CD14-positive monocyte (primary cell): ENCODE data around the gene TPRG1L. TPM values are rescaled to one million over a fixed set of nuclear protein-coding genes. Genes with fewer than 3 reads are reported as not detected.

Experiments
- DNase-seq, 3 donors: peaks; one replicate each; pipeline ENCODE4 v3.0.0-alpha.2; 2011 to 2022
- H2AFZ ChIP-seq: 2 replicates; pipeline ENCODE4 v1.6.0; 2012; ENCODE audit warnings: mild to moderate bottlenecking, low read depth, low read length, inconsistent platforms; ENCODE audit not compliant: insufficient read depth, poor library complexity, severe bottlenecking
- H3K27ac ChIP-seq, 2 donors: 1 replicate in 1 of 2; 2 replicates in 1 of 2; pipeline ENCODE4 v1.5.1; 2012 to 2013; ENCODE audit warnings: low read length in 2 of 2, control low read depth in 1 of 2, inconsistent platforms in 1 of 2, low read depth in 1 of 2, mild to moderate bottlenecking in 1 of 2
- H3K27me3 ChIP-seq, 2 donors: one replicate each; pipeline versions ENCODE4 v1.6.0 to v1.6.1; 2011 to 2013; ENCODE audit warnings: low read length in 2 of 2; ENCODE audit not compliant: control insufficient read depth in 2 of 2, insufficient read depth in 2 of 2
- H3K36me3 ChIP-seq, 2 donors: replicated peaks in 1 of 2; 1 replicate in 1 of 2; 2 replicates in 1 of 2; pipeline versions ENCODE4 v1.5.1 to v1.6.1; 2012 to 2013; ENCODE audit warnings: low read length in 2 of 2, control low read depth in 1 of 2, inconsistent platforms in 1 of 2, mild to moderate bottlenecking in 1 of 2; ENCODE audit not compliant: insufficient read depth in 2 of 2, control insufficient read depth in 1 of 2
- H3K4me1 ChIP-seq, 2 donors: 1 replicate in 1 of 2; 2 replicates in 1 of 2; pipeline versions ENCODE4 v1.5.1 to v1.6.1; 2012 to 2013; ENCODE audit warnings: low read length in 2 of 2, control low read depth in 1 of 2, inconsistent platforms in 1 of 2, mild to moderate bottlenecking in 1 of 2, moderate library complexity in 1 of 2; ENCODE audit not compliant: insufficient read depth in 2 of 2, control insufficient read depth in 1 of 2
- H3K4me2 ChIP-seq: replicated peaks from 2 replicates; pipeline ENCODE3; 2012; ENCODE audit warnings: low read length, moderate library complexity, mild to moderate bottlenecking; ENCODE audit not compliant: poor library complexity, severe bottlenecking; ENCODE audit errors: extremely low read depth
- H3K4me3 ChIP-seq, 3 experiments: fragments of 200-600 bp in 1 of 3; sonication (generic) in 1 of 3; replicated peaks in 1 of 3; 1 replicate in 2 of 3; 2 replicates in 1 of 3; pipeline ENCODE4 v1.5.1; 2011 to 2013; ENCODE audit warnings: low read length in 3 of 3, mild to moderate bottlenecking in 3 of 3, control low read depth in 2 of 3, low read depth in 2 of 3, inconsistent platforms in 1 of 3, moderate library complexity in 1 of 3
- H3K79me2 ChIP-seq: 2 replicates; pipeline ENCODE4 v1.6.0; 2012; ENCODE audit warnings: mild to moderate bottlenecking, control low read depth, inconsistent platforms, low read length, moderate library complexity; ENCODE audit not compliant: insufficient read depth
- H3K9ac ChIP-seq: 2 replicates; pipeline ENCODE4 v1.6.0; 2017; ENCODE audit warnings: low read length, mild to moderate bottlenecking; ENCODE audit not compliant: insufficient read depth, poor library complexity, severe bottlenecking
- H3K9me3 ChIP-seq, 2 donors: replicated peaks in 1 of 2; 1 replicate in 1 of 2; 2 replicates in 1 of 2; pipeline versions ENCODE4 v1.5.1 to v1.6.1; 2012 to 2013; ENCODE audit warnings: low read length in 2 of 2, control low read depth in 1 of 2; ENCODE audit not compliant: control insufficient read depth in 1 of 2, insufficient read depth in 1 of 2
- H4K20me1 ChIP-seq: 2 replicates; pipeline ENCODE4 v1.6.0; 2012; ENCODE audit warnings: mild to moderate bottlenecking, low read length, control low read depth, moderate library complexity; ENCODE audit not compliant: insufficient read depth
- H3K27ac Mint-ChIP-seq, 7 donors: one replicate each; pipeline ENCODE4 v1.8.0; 2020; ENCODE audit warnings: mild to moderate bottlenecking in 7 of 7, mixed read lengths in 7 of 7, moderate library complexity in 6 of 7, inconsistent platforms in 2 of 7
- H3K27me3 Mint-ChIP-seq, 3 donors: one replicate each; pipeline ENCODE4 v1.8.0; 2021 to 2022; ENCODE audit warnings: low read depth in 3 of 3, mild to moderate bottlenecking in 3 of 3, mixed read lengths in 3 of 3, moderate library complexity in 3 of 3, inconsistent platforms in 1 of 3
- H3K36me3 Mint-ChIP-seq, 2 donors: one replicate each; pipeline ENCODE4 v1.8.0; 2020; ENCODE audit warnings: mixed read lengths in 2 of 2, inconsistent platforms in 1 of 2, mild to moderate bottlenecking in 1 of 2
- H3K4me1 Mint-ChIP-seq: one replicate; pipeline ENCODE4 v1.8.0; 2020; ENCODE audit warnings: mild to moderate bottlenecking, mixed read lengths
- H3K4me3 Mint-ChIP-seq, 2 donors: one replicate each; pipeline ENCODE4 v1.8.0; 2020; ENCODE audit warnings: mild to moderate bottlenecking in 2 of 2, mixed read lengths in 2 of 2, moderate library complexity in 1 of 2
- H3K9me3 Mint-ChIP-seq, 7 donors: one replicate each; pipeline ENCODE4 v1.8.0; 2020 to 2022; ENCODE audit warnings: mixed read lengths in 7 of 7, mild to moderate bottlenecking in 6 of 7, moderate library complexity in 6 of 7, inconsistent platforms in 2 of 7
- WGBS: methylation state at CpG from one replicate; pipeline ENCODE4 v1.1.5; 2013; ENCODE audit warnings: missing lambda C conversion rate; ENCODE audit not compliant: insufficient coverage; 5-methylcytosine and 5-hydroxymethylcytosine counted together
- intact Hi-C, 2 donors: fragments of 100-400 bp; cut with micrococcal nuclease; formaldehyde crosslinking; loops; one replicate each; pipeline versions ENCODE4 v1.15.0 to v1.15.1; 2023
- polyA plus RNA-seq, 3 donors: library from polyadenylated mRNA; depleted of rRNA in 1 of 3; unstranded in 2 of 3; stranded (reverse) in 1 of 3; fragments of 300-500 nt in 2 of 3; fragments of >200 nt in 1 of 3; fragmentation: Illumina TruSeq in 2 of 3; gene quantifications; 1 replicate in 2 of 3; 2 replicates in 1 of 3; pipeline ENCODE4 v1.2.3, GENCODE V29; 2012 to 2021
- TF ChIP-seq, protein P1 (sequence below): fragments of 200-600 bp; IDR thresholded peaks from one replicate; pipeline ENCODE4 v1.8.0; 2022; ENCODE audit warnings: antibody characterized with exemption, mild to moderate bottlenecking

The TPRG1L gene
- polyA plus RNA-seq, 3 donors = 16.1 to 19.7 (median 18.5) TPM

DNA sequence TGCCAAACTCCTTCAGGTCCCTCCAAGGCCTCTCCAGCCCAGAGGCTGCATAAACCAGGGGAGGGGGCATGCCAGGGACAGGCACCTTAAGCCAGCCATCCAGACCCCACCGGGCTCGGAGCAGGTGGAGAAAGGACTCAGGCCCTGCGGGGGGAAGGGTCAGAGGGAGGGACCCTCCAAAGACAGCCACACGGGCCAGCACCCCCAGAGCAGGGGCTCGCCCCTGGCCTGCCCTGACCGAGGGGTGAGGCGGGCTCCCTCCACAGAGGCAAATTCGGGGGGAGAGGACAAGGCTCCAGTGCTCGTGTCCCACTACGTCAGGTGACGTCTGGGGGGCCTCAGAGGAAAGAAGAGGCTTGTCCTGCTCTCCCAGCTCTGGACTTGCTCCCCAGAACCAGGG, 21.7 kb upstream of the TPRG1L start:
- WGBS = 90% methylated on average over 8 of the region's 11 CpGs
- no peak overlapping the region for H3K4me2 ChIP-seq
- no peaks in the 10 kb centered on the region for H3K9me3 Mint-ChIP-seq

DNA sequence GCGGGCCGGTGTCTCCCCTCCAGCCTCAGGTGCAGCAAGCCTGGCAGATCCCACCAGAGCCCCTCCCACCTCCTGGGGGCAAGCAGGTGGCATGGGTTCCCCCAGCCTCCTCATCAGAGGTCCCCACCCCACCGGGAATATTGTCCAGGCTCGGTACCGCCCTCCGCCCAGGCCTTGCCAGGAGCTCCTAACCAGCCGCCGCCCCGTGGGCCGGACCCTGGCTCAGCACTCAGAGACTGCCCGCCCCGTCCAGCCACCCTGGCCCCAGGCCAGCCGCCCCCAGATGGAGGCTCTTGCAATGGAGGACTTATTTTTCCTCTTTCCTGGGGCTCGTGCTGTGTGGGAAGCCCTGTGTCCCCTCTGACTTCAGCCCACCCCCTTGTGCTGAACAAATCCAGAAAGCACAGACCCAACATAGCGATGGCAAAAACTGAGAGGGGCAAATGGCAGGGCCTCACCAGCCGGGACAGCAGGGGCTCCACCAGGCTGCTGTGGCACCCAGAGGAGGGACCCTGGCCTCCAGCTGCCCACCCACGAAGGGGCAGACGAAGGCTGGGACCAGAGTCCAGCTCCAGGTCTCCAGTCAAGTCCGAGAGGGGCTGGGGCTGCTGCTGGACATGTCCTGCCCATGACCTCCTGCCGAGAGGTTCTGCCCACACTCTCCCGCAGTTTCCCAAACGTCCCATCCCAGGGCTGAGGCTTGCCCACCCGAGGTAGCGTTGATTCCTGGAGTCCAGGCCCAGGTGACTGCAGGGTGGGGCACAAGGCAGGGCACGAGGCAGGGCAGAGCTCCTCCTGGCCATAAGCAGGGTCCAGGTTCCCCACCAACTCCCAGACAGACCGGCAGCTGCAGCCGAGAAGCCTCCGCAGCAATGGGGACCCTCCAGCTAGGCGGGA, 21.0 kb upstream of the TPRG1L start:
- no peaks in the 10 kb centered on the region for H3K27me3 ChIP-seq
- H3K4me1 Mint-ChIP-seq = peaks cover 5% of the 10 kb centered on the region
- H3K27ac ChIP-seq = no peak overlapping the region
- H2AFZ ChIP-seq = no peak overlapping the region
- no peak overlapping the region for H3K27ac Mint-ChIP-seq
- no peak overlapping the region for H3K4me3 Mint-ChIP-seq
- DNase-seq = no peak
- TF ChIP-seq, protein P1, sequence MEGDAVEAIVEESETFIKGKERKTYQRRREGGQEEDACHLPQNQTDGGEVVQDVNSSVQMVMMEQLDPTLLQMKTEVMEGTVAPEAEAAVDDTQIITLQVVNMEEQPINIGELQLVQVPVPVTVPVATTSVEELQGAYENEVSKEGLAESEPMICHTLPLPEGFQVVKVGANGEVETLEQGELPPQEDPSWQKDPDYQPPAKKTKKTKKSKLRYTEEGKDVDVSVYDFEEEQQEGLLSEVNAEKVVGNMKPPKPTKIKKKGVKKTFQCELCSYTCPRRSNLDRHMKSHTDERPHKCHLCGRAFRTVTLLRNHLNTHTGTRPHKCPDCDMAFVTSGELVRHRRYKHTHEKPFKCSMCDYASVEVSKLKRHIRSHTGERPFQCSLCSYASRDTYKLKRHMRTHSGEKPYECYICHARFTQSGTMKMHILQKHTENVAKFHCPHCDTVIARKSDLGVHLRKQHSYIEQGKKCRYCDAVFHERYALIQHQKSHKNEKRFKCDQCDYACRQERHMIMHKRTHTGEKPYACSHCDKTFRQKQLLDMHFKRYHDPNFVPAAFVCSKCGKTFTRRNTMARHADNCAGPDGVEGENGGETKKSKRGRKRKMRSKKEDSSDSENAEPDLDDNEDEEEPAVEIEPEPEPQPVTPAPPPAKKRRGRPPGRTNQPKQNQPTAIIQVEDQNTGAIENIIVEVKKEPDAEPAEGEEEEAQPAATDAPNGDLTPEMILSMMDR = no peak
- H3K9ac ChIP-seq = no peak overlapping the region
- H3K4me3 ChIP-seq = no peak overlapping the region
- H3K36me3 Mint-ChIP-seq = no peaks in the 10 kb centered on the region
- H3K4me2 ChIP-seq = no peak overlapping the region
- H3K9me3 Mint-ChIP-seq = no peaks in the 10 kb centered on the region
- no peaks in the 10 kb centered on the region for H3K36me3 ChIP-seq
- no peaks in the 10 kb centered on the region for H4K20me1 ChIP-seq
- H3K27me3 Mint-ChIP-seq = peaks cover 0 to 2% (median 0%) of the 10 kb centered on the region in 3 donors
- intact Hi-C loops = no loop called here
- no peaks in the 10 kb centered on the region for H3K79me2 ChIP-seq
- WGBS = 90% methylated on average over 25 of the region's 29 CpGs
- no peaks in the 10 kb centered on the region for H3K9me3 ChIP-seq
- peaks cover under 1 to 2% of the 10 kb centered on the region in 2 donors for H3K4me1 ChIP-seq

More for the DNA sequence above, 21.7 kb upstream of the TPRG1L start:
- DNase-seq = no peak
- Histone ChIP-seq H3K4me1 (peaks cover 4 to 5% of the 10 kb centered on the region in 2 donors), H2AFZ (no peak overlapping the region), H3K27ac (no peak overlapping the region), H3K79me2 (no peaks in the 10 kb centered on the region), H3K9ac (no peak overlapping the region), H3K9me3 (no peaks in the 10 kb centered on the region), H3K4me3 (no peak overlapping the region), H3K27me3 (no peaks in the 10 kb centered on the region), H4K20me1 (no peaks in the 10 kb centered on the region), H3K36me3 (no peaks in the 10 kb centered on the region)
- no peak overlapping the region for H3K27ac Mint-ChIP-seq
- peaks cover 2 to 4% (median 3%) of the 10 kb centered on the region in 3 donors for H3K27me3 Mint-ChIP-seq
- TF ChIP-seq, protein P1 = no peak
- H3K4me1 Mint-ChIP-seq = peaks cover 6% of the 10 kb centered on the region
- no peak overlapping the region for H3K4me3 Mint-ChIP-seq
- intact Hi-C loops = no loop called here
- H3K36me3 Mint-ChIP-seq = no peaks in the 10 kb centered on the region
